DOHH2 (cell line): ENCODE measurements around the gene TMED5.

Experiments
- EZH2phosphoT487 ChIP-seq: fragments of 200-600 bp; sonication (generic); IDR thresholded peaks from 2 replicates; pipeline ENCODE4 v1.6.1; 2017; ENCODE audit warnings: borderline replicate concordance, mild to moderate bottlenecking, antibody characterized with exemption, low read length, moderate library complexity, mixed read lengths
- TF ChIP-seq, protein P1 (sequence below): fragments of 200-600 bp; sonication (generic); IDR thresholded peaks from one replicate; pipeline ENCODE4 v1.5.1; 2014; ENCODE audit warnings: antibody characterized with exemption, mild to moderate bottlenecking, low read depth, low read length; ENCODE audit not compliant: poor library complexity, severe bottlenecking

DNA sequence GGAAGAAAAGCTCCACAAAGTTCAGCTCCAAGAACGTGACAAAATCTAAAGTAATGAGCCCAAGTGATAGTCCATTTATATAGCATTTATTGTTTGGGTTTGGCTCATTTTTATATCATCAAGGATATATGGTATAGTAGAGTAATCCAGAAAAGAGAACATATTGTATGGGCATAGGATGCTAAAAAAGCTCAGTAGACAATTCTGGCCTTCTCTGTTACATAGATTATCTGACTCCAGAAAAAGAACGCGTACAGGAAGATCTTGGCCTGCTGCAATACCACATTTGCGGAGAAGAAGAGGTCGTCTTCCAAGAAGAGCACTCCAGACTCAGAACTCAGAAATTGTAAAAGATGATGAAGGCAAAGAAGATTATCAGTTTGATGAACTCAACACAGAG, 43.8 kb downstream of the TMED5 start:
- TF ChIP-seq, protein P1, sequence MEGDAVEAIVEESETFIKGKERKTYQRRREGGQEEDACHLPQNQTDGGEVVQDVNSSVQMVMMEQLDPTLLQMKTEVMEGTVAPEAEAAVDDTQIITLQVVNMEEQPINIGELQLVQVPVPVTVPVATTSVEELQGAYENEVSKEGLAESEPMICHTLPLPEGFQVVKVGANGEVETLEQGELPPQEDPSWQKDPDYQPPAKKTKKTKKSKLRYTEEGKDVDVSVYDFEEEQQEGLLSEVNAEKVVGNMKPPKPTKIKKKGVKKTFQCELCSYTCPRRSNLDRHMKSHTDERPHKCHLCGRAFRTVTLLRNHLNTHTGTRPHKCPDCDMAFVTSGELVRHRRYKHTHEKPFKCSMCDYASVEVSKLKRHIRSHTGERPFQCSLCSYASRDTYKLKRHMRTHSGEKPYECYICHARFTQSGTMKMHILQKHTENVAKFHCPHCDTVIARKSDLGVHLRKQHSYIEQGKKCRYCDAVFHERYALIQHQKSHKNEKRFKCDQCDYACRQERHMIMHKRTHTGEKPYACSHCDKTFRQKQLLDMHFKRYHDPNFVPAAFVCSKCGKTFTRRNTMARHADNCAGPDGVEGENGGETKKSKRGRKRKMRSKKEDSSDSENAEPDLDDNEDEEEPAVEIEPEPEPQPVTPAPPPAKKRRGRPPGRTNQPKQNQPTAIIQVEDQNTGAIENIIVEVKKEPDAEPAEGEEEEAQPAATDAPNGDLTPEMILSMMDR, result no peak
- no peak for TF ChIP-seq EZH2phosphoT487
